NCI-H187 treated with DMSO at 0.1 percent for 48 hours (cell line): Measurements from ENCODE around the gene CYB5A.

Experiments
- DNase-seq: peaks from one replicate; lab custom pipeline; 2025; lab: John Stamatoyannopoulos, UW

The CYB5A gene

DNA sequence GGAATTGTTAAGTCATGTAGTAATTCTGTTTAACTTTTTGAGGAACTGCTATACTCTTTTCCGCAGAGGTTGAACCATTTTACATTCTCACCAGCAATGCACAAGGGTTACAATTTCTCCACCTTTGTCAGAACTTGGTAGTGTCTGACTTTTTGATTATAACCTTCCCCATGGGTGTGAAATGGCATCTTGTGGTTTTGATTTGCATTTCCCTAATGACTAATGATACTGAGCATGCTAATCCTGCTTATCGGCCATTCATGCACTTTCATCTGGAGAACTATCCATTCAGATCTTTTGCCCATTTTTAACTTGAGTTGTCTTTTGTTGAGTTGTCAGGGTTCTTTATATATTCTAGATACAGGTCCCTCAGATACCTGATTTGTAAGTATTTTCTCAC, 47.2 kb downstream of the CYB5A start:
- DNase-seq: no peak

DNA sequence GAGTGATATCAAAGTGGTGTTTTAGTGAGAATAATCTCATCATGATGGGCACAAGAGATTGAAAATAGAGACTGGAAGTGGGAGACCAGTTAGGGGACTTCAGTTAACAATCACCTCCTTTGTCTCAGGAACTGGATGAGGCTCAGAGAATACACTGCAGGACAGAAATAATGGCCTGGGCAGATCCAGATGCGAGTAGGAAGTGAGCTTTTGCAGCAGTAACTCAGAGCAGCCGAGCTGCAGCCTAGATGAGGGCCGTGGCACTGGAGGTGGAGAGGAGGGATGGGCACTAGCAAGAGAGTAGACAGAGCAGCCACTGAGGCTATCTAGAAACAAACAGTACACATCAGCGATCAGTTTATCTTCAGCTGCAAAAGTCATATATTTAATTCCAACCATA, 48.6 kb downstream of the CYB5A start:
- DNase-seq: no peak

DNA sequence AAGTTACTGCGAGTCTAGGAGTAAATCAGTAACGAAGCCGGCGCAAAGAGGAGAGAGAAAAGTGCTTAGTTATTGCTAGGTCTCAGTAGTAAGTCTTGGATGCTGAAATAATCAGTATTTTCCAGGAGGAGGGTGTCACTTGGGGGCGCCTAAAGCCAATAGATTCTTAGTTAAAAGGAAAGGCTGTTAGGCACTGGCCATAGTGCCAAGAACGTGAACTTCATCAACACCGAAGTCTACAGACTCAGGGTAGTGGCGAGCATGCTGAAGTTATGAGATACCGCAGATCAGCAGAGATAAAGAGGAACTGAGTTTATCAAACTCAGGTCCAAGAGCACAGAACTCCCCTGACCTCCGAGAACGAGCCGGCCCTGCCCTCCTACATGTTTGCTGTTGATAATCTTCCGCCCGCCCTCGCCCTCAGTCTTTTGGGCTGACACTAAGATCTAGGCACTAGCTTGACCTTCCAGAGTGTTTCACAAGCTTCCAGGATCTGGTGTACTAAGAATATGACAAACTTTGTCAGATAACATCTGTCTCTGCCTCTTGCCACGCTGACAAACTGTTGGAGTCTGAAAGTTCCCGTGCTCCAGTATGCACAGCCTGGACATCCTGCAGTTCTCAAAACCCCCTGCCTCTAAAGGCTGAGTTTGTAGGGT, 49.2 kb downstream of the CYB5A start:
- no peak for DNase-seq

DNA sequence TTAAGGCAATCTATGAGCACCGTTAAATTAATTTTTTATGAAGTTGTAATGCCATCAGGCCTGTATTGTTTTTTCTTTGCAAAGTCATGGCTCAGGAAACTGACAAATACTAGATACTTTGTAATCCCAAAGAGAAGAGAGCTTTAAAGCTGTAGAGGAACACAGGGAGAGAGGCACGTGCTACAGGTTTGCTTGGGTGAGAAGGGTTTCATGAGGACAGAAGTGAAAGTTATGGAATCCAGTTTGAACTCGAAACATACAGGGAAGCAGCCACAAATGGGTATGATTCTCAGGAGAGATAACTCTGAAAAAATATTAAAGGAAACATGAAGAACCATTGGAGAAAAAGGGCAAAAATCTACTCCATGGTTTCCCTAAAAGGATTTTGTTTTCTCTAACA, 49.8 kb downstream of the CYB5A start:
- DNase-seq: no peak

DNA sequence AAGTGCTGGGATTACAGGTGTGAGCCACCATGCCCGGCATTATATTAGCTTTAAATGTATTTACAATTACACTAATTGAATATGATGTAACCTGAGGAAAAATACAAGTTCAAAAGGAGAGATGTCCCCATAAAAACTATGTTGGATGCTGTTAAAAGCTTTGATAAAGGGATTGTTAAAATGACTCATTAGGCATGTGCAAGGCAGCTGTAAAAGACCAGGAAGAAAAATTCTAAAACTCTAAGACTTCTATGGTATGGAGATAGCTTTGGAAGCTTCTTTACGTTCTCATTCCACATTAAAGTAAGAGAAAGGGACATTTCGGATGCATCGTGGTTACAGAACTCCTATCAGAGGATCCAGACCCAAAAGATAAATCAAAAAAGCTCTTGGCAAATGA, 50.3 kb downstream of the CYB5A start:
- DNase-seq: no peak

DNA sequence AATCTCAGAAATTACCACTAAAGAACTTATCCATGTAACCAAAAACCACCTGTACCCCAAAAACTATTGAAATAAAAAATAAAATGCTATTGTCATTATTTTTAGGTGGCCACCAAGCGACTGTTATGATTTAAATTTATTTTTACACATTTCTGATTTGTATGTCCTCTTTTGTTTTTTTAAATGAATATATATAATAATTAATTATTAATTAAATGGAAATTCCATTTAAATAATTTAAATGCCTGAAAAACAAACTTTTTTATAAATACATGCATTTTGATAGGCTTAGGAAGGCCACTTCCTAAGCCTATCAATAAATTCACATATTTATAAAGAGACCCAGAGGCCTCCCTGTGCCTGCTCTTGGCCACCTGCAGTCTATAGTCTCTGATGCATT, 52.2 kb downstream of the CYB5A start:
- DNase-seq: no peak

DNA sequence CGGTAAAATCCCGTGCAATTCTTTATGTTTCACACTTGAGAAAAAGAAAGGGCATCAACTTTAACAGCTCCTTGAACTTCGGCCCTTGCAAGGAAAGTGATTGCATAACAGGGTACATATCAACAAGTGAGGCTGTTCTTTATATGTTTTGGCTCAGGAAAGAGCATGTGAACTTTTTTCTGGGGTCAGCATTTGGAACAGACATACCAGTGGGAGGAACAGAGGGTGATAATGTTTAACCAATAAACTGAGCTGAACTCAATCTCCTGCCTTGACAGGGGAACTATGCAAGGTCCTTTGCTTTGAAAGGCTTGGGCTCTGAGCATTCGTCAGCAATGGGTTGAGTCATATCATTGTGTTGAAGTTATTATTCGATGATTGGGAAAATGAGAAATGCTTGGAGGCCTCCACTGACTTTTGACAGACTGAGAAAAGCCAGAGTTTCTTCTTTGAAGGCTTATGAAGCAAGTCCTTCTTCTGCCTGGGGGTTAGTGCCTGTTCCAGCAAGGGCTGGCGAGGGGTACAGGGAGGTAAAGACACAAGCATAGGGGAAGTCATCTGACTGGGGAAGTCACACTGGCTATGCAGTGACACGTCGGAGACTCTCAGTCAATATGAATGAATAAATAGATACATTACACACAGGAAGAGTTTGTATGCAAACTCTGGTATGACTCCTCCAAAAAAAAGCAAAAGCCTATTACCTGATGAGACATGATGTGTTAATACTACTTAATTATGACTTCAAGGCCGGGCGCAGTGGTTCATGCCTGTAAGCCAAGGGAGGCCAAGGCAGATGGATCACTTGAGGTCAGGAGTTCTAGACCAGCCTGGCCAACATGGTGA, 57.2 kb downstream of the CYB5A start:
- no peak for DNase-seq

DNA sequence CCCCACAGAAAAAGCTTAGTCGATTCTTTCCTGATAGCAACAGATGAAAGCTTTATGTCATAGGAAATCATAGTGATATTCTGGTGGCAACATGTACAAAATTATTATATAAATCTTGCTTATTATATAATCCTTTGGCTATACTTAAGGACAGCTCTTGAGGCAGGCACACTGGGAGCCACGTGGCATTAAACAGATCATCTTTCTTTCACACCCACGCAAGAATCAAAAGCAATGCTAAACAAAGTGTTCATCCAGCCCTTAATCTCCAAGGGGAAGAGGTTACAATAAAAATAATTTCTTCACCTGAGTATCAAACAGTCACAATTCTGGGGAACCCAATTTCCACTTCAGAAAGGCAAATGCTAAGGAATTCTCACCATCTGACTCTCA, 57.8 kb downstream of the CYB5A start:
- no peak for DNase-seq

DNA sequence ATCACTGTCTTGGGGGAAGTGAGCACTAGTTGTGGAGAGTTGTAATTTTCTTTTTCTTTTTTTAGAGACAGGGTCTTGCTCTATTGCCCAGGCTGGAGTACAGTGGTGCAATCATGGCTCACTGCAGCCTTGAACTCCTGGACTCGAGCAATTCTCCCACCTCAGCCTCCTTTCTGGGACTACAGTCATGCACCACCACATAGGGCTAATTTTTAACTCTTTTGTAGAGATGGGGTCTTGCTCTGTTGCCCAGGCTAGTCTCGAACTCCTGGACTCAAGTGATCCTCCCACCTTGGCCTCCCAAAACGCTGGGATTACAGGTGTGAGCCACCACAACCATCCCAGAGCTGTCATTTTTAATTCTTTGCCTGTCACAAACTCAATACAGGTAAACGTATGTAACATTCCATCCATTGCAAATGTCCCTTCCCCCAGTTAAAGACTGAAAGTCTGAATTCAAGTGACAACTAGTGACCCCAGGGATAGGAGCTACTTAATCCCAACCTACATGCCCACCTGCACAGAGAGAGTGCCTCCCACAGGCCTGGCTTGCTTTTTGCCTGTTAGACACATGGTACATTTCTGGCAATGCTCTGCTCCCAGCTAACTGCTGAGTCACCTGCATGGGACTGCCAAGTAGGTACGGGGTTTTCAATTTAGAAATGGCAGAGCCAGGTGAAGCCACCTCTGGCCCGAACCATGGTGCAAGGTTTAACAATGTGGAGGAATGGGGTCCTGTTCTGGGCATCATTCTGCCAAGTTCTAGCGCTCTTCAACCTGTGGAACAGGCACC, 60.6 kb downstream of the CYB5A start:
- DNase-seq: no peak

DNA sequence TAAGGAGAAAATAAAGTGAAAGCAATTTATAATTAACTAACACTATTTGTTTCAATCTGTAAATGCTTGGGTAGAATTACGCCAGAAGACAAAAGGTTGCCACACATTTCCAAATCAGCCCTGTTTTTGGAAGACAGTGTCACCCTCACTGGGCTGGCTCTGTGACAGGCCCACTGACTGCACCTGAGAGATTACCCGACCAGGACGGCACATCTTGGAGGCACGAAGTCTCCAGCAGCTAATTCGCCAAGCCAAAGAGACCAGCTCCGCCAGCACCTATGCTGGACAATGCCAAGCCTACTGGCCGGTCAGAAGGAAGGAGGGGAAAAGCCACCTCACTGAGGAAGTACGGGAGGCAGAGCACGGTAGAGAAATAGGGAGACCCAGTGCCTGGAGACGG, 61.9 kb downstream of the CYB5A start:
- DNase-seq: no peak

DNA sequence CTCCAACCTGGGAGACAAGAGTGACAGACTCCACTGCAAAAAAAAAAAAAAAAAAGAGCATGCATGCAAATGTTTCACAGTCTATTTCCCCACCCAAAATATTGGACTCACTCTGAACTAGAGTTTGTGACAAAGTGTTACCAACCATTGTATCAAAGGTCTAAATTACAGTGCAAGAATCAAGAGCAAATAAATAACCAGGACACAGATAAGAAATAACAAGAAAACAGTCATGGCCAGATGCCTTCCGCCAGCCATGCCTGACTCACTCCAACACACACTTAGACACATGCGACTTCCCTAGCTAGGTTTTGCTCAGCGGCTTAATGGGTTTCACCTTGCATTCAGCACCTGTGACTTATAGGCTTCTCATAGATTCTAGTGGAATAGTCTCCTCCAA, 62.8 kb downstream of the CYB5A start:
- DNase-seq: no peak

DNA sequence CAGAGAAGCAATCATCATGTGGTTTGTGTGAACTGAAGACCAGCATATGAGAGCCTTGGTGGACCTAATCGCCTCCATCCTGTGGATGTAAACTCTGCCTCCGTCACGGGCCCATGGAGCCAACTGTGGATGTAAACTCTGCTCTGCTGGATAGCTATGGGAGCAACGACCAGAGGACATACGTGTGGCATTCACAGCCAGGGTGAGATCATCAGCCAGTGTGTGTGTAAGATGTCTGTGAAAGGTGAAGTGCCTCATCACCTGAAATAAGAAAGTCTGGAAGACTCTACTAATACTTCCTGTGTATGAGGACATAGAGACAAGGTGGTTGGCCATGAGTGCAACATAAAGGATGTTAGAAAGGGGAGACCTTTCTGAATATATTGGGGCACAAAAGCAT, 63.5 kb downstream of the CYB5A start:
- DNase-seq: no peak

DNA sequence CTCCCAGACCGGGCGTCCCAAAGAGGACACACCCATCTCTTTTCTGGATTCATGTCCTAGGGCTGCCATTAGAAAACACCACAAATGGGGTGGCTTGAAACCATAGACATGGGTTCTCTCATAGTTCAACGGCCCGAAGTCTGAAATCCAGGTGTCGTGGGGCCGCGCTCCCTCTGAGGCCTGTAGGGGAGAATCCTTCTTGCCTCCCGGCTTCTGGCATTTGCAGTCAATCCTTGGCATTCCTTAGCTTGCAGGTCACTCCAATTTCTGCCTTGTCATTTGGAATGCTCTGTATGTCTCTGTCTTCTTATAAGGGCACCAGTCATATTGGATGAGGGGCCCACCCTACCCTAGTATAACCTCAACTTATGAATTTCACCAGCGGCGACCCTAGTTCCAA, 65.1 kb downstream of the CYB5A start:
- DNase-seq: no peak

DNA sequence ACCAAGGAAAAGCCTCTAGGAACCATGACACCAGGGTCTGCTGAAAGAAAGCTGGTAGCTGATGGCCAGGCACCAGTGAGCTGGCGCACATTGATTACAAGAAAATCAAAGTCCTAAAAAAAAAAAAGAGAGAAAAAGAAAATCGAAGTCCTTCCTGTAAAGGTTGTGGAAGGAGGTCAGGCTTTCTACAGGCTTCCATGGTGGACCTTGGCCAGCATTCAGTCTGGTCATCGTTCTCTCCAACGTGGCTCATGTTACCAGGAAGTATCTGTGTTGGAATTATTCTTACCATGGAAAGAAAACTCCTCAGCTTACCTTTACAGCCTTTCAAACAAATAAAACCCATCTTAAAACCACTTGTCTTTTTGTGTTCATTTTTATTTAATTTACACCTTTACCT, 65.6 kb downstream of the CYB5A start:
- no peak for DNase-seq

DNA sequence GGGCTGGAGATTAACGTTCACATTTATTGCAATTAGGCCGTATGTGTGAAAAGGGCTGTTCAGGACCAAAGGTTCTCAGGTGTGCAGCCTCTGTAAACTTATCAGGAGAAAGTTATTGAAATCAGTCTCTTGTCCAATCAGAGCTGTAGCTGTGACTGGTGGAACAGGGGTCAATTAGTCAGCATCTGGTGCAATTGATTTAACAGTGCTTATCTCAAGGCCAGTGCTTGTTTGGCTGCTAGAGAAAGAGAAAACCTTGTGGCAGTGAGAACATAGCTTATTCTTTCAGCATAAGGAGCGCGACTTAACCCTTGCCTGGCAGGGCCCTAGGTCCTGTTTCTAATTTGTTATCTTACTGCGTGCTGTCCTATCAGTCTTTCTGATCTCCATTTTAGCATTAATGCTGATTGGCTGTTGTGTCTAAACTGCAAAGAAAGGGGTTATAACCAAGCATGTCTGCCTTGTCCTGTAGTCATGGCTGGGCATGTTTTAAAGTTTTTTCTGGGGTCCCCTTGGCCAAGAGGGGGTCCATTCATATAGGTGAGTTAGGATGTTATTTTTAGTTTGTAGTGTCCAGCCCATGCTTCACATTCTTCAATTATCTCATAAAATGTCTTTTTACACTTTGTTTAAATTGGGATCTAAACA, 66.4 kb downstream of the CYB5A start:
- no peak for DNase-seq

DNA sequence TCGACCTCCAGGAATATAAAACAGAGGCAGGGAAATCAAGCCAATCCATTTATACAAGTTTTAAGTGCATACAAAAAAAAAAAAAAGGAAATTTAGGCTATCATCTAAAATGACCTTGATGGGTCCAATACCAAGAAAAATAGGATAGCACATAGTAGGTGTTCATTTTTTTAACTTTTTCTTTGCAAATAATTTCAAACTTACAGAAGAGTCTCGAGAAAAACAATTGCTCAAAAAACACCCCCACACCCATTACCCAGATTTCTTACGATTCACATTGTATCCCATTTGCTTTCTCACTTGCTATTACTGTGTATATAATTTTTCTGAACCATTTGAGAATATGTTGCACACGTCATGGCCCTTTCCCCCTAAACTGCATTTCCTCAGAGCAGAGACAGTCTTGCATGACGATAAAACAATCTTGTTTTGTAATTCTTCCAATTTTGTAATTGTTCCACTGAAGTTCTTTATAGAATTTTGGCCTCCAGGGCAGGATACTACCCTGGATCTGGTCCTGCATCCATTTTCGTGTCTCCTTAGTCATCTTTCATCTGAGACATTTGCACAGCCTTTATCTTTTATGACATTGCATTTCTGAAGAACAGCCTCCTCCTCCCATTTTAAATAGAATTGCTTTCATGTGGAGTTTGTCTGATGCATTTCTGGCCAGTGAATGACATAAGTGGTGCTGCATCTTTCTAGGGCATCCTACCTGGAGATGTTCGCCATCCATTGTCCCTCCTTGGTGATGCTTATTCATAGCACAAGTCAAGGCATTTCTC, 68.9 kb downstream of the CYB5A start:
- DNase-seq: no peak

DNA sequence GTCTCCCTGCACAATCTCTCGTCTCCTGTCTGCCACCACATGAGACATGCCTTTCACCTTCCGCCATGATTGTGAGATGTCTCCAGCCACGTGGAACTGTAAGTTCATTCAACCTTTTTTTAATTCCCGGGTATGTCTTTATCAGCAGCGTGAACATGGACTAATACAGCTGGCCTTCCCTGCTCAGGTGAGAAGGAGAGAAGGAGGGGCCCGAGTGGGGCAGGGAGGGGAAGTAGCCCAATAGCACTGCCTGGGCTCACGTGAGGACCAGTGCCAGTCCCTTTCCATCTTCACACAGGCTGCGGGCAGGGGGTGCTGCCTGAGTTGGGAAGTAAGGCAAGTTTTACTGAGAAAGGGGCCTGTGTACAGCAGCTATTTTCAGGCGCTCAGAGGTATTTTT, 70.7 kb downstream of the CYB5A start:
- no peak for DNase-seq

DNA sequence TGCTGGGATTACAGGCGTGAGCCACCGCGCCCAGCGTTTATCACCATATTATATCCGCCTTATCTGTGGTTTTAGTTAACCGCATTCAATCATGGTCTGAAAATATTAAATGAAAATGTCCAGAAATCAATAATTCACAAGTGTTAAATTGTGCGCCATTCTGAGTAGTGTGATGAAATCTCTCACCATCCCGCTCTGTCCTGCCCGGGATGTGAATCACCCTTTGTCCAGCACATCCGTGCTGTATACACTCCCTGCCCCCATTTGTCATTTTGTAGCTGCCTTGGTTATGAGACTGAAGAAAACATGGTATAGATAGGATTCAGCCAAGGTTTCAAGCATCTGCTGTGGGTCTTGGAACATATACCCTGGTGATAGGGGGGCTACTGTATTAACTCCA, 72.7 kb downstream of the CYB5A start:
- DNase-seq: no peak

DNA sequence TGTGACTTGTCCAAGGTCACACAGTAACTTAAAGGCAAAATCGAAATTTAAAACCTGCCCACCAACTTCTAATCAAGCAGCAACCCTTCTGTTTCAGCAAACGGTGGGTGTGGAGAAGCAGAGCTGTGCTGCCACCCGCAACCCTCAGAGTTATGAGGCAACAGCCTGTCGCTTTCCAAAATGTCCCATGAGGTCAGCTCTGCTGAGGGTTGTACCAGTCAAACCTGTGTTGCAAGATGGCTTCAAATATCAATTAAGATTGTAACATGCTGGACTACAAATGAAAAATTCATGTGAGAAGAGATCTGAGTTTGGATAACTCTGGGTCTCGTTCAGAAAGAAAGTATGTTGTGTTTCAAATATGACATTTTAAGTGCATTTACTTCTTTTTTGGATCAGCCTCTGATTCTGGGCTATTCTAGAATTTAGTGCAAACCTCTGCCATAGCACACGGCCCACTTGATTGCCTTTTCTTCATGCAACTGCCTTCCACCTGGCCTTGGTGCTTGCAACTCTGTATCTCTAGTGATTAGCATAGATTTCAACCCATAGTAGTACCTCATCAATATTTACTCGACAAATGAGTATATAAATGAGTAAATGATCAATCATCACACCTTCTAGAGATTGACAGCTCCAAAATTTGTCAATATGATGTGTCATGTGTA, 74.2 kb downstream of the CYB5A start:
- no peak for DNase-seq

DNA sequence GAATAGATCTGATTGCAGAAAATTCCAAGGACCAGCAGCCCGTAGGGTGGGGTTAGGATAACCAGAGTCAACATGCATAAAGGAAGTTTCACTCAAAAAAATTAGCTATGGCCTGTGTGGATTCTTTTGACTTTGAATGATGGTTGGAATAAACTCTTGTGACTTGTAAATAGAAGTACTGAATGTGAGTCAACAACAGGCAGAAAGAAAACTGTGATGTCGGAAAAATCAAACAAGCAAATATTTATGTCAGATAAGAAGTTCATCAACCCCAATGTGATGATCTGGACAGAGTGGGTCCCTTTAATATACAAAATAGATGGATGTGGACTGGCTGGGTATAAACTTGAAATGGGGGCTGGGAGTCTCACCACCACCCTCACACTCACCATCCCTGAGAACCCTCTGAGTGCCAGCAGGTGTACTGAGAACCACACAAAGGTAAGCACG, 75.1 kb downstream of the CYB5A start:
- no peak for DNase-seq

DNA sequence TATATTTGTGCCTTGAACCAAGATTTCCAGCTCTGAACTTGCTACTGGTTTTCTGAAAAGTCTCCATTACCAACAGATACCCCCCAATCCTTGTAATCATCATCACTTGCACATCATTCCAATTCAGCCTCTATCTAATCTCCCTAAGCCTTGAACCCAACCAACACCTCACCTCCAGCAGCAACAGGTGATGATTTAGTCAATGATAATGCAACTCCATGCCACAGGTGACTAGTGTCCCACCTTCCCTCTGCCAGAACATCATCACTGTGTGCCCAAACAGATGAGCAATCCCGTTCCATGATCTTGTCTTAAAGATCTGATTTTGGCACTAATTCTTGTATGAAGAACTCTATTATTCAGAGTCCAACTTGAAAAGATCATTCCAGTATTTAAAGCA, 75.9 kb downstream of the CYB5A start:
- DNase-seq: no peak
